Vagina (tissue), 2 donors: ENCODE measurements around the gene ADAMTS12. TPM values are rescaled to one million over a fixed set of nuclear protein-coding genes. Genes with fewer than 3 reads are reported as not detected.

Experiments used
- DNase-seq, 2 donors: peaks; one replicate each; pipeline ENCODE4 v3.0.0-alpha.2; 2017; ENCODE audit errors: extremely low spot score in 2 of 2
- H3K27ac ChIP-seq: fragments of 200-600 bp; sonication (generic); one replicate; pipeline ENCODE4 v1.5.1; 2019
- H3K27me3 ChIP-seq: fragments of 200-600 bp; sonication (generic); one replicate; pipeline ENCODE4 v1.5.1; 2019
- H3K36me3 ChIP-seq, 2 donors: fragments of 200-600 bp; sonication (generic); one replicate each; pipeline ENCODE4 v1.5.1; 2017 to 2019
- H3K4me1 ChIP-seq: fragments of 200-600 bp; sonication (generic); one replicate; pipeline ENCODE4 v1.5.1; 2019
- H3K4me3 ChIP-seq, 2 donors: fragments of 200-600 bp; sonication (generic); 1 replicate in 1 of 2; 2 replicates in 1 of 2; pipeline ENCODE4 v1.5.1; 2016 to 2019
- H3K9me3 ChIP-seq: fragments of 200-600 bp; sonication (generic); one replicate; pipeline ENCODE4 v1.5.1; 2019
- CTCF ChIP-seq, 3 experiments: fragments of 450-650 bp in 2 of 3; fragments of 200-600 bp in 1 of 3; sonication (generic) in 1 of 3; IDR thresholded peaks; one replicate each; pipeline ENCODE4 v1.5.1; 2017 to 2019; ENCODE audit warnings: antibody characterized with exemption in 3 of 3, mild to moderate bottlenecking in 2 of 3, moderate library complexity in 2 of 3
- POLR2A ChIP-seq, 2 donors: fragments of 450-650 bp; IDR thresholded peaks; one replicate each; pipeline ENCODE4 v1.6.1; 2017; ENCODE audit warnings: antibody characterized with exemption in 2 of 2, mild to moderate bottlenecking in 2 of 2, moderate library complexity in 2 of 2
- POLR2AphosphoS5 ChIP-seq, 2 donors: sonication (generic); formaldehyde crosslinking; IDR thresholded peaks; one replicate each; pipeline ENCODE4 v1.9.0; 2017; ENCODE audit warnings: antibody characterized with exemption in 2 of 2, mild to moderate bottlenecking in 2 of 2, low read depth in 1 of 2; ENCODE audit not compliant: insufficient read depth in 1 of 2
- intact Hi-C: fragments of 100-400 bp; cut with DNase I; formaldehyde crosslinking; loops from one replicate; pipeline ENCODE4 v1.15.1; 2023
- total RNA-seq: library from RNA; depleted of rRNA; stranded (reverse); fragments of >200 nt; gene quantifications from one replicate; pipeline ENCODE4 v1.2.3, GENCODE V29; 2016

The ADAMTS12 gene
- total RNA-seq, 1 donor from 2014 or later, result 7.6 TPM

- intact Hi-C loops, result no loop called here
- no peak for TF ChIP-seq POLR2AphosphoS5 (IDR thresholded peaks at IDR 0.05; ENCODE audit: insufficient read depth in 1 of 2, low read depth in 1 of 2)
- TF ChIP-seq POLR2A (IDR thresholded peaks at IDR 0.05), result no peak
- no peak for TF ChIP-seq CTCF (IDR thresholded peaks at IDR 0.05)
- DNase-seq, result no peak
Measured at GRCh38 chr5:33537240-33537639, 354.6 kb downstream of the ADAMTS12 start.

GRCh38 chr5:33536802-33537201 lies 355.0 kb downstream of the ADAMTS12 start:
- H3K4me3 ChIP-seq, result no peak overlapping the region
- H3K4me1 ChIP-seq, result peaks cover 7% of the 10 kb centered on the region
- DNase-seq, result no peak
- no peaks in the 10 kb centered on the region for H3K27me3 ChIP-seq
- H3K9me3 ChIP-seq, result no peaks in the 10 kb centered on the region
- no peak for TF ChIP-seq POLR2A (IDR thresholded peaks at IDR 0.05)
- no peak for TF ChIP-seq CTCF (IDR thresholded peaks at IDR 0.05)
- TF ChIP-seq POLR2AphosphoS5 (IDR thresholded peaks at IDR 0.05; ENCODE audit: insufficient read depth in 1 of 2, low read depth in 1 of 2), result no peak
- intact Hi-C loops, result no loop called here
- no peak overlapping the region for H3K27ac ChIP-seq
- H3K36me3 ChIP-seq, result no peaks in the 10 kb centered on the region

More at GRCh38 chr5:33537240-33537639, 354.6 kb downstream of the ADAMTS12 start:
- Histone ChIP-seq H3K27ac (no peak overlapping the region), H3K36me3 (no peaks in the 10 kb centered on the region), H3K4me3 (no peak overlapping the region), H3K4me1 (peaks cover 7% of the 10 kb centered on the region), H3K27me3 (no peaks in the 10 kb centered on the region), H3K9me3 (no peaks in the 10 kb centered on the region)

- Histone ChIP-seq H3K4me3 (no peak overlapping the region), H3K27me3 (no peaks in the 10 kb centered on the region), H3K27ac (no peak overlapping the region), H3K9me3 (no peaks in the 10 kb centered on the region), H3K4me1 (peaks cover under 1% of the 10 kb centered on the region), H3K36me3 (no peaks in the 10 kb centered on the region)
- no peak for DNase-seq
- intact Hi-C loops, result no loop called here
- TF ChIP-seq POLR2AphosphoS5 (IDR thresholded peaks at IDR 0.05; ENCODE audit: insufficient read depth in 1 of 2, low read depth in 1 of 2) (no peak), CTCF (IDR thresholded peaks at IDR 0.05) (no peak), POLR2A (IDR thresholded peaks at IDR 0.05) (no peak)
Measured at GRCh38 chr5:33531824-33532223, 360.0 kb downstream of the ADAMTS12 start.

- no peaks in the 10 kb centered on the region for H3K27me3 ChIP-seq
- intact Hi-C loops, result no loop called here
- no peaks in the 10 kb centered on the region for H3K4me1 ChIP-seq
- no peak for DNase-seq
- no peaks in the 10 kb centered on the region for H3K9me3 ChIP-seq
- no peaks in the 10 kb centered on the region for H3K36me3 ChIP-seq
- no peak overlapping the region for H3K4me3 ChIP-seq
- H3K27ac ChIP-seq, result no peak overlapping the region
- TF ChIP-seq POLR2AphosphoS5 (IDR thresholded peaks at IDR 0.05; ENCODE audit: insufficient read depth in 1 of 2, low read depth in 1 of 2), result no peak
Measured at GRCh38 chr5:33531037-33531298, 360.8 kb downstream of the ADAMTS12 start.

GRCh38 chr5:33530183-33531036 lies 361.4 kb downstream of the ADAMTS12 start:
- DNase-seq, result no peak
- intact Hi-C loops, result no loop called here
- no peak for TF ChIP-seq POLR2A (IDR thresholded peaks at IDR 0.05)
- no peak for TF ChIP-seq CTCF (IDR thresholded peaks at IDR 0.05)
- no peak for TF ChIP-seq POLR2AphosphoS5 (IDR thresholded peaks at IDR 0.05; ENCODE audit: insufficient read depth in 1 of 2, low read depth in 1 of 2)
- Histone ChIP-seq H3K4me3 (no peak overlapping the region), H3K27ac (no peak overlapping the region), H3K4me1 (no peaks in the 10 kb centered on the region), H3K9me3 (no peaks in the 10 kb centered on the region), H3K36me3 (no peaks in the 10 kb centered on the region), H3K27me3 (no peaks in the 10 kb centered on the region)
